Upper lobe of left lung (tissue), 6 donors: Measurements from ENCODE around the gene UGT1A6. TPM values are rescaled to one million over a fixed set of nuclear protein-coding genes. Genes with fewer than 3 reads are reported as not detected.
A peak's percentile ranks its signal among the peaks of the same experiment; 100 is the strongest.
"Not testable (repeated sequence)": the region's sequence is repeated elsewhere in the genome, so short reads cannot be mapped to it uniquely, and the experiment has no call there.

Experiments
- ATAC-seq, 2 donors: fragments of 200-7000 bp; cut with Tn5 transposase; one replicate each; pipeline ENCODE4 v1.9.1; 2022; ENCODE audit warnings: mild to moderate bottlenecking in 2 of 2, moderate library complexity in 2 of 2; ENCODE audit not compliant: low FRiP score in 2 of 2
- DNase-seq, 2 donors: peaks; one replicate each; pipeline ENCODE4 v3.0.0-alpha.2; 2019 to 2020
- H3K27ac ChIP-seq, 4 donors: fragments of 200-600 bp; sonication (generic); one replicate each; pipeline ENCODE4 v1.5.1; 2016 to 2019
- H3K27me3 ChIP-seq, 4 donors: fragments of 200-600 bp; sonication (generic); one replicate each; pipeline ENCODE4 v1.5.1; 2017 to 2019
- H3K36me3 ChIP-seq, 4 donors: fragments of 200-600 bp; sonication (generic); one replicate each; pipeline ENCODE4 v1.5.1; 2016 to 2019
- H3K4me1 ChIP-seq, 4 donors: fragments of 200-600 bp; sonication (generic); one replicate each; pipeline ENCODE4 v1.5.1; 2018 to 2019
- H3K4me3 ChIP-seq, 4 donors: fragments of 200-600 bp; sonication (generic); one replicate each; pipeline ENCODE4 v1.5.1; 2017 to 2019; ENCODE audit warnings: mild to moderate bottlenecking in 2 of 4, moderate library complexity in 1 of 4
- H3K9me3 ChIP-seq, 4 donors: fragments of 200-600 bp; sonication (generic); one replicate each; pipeline ENCODE4 v1.5.1; 2018 to 2019
- CTCF ChIP-seq, 6 experiments: fragments of 450-650 bp in 4 of 6; fragments of 200-600 bp in 2 of 6; sonication (generic) in 2 of 6; IDR thresholded peaks; one replicate each; pipeline ENCODE4 v1.5.1; 2016 to 2019; ENCODE audit warnings: antibody characterized with exemption in 6 of 6
- EP300 ChIP-seq, 4 donors: sonication (generic); formaldehyde crosslinking; IDR thresholded peaks; one replicate each; pipeline ENCODE4 v1.5.1; 2017; ENCODE audit warnings: antibody characterized with exemption in 4 of 4, control low read depth in 2 of 4
- POLR2A ChIP-seq, 4 donors: fragments of 450-650 bp; IDR thresholded peaks; one replicate each; pipeline ENCODE4 v1.5.1; 2016 to 2017; ENCODE audit warnings: antibody characterized with exemption in 4 of 4, mild to moderate bottlenecking in 2 of 4
- POLR2AphosphoS5 ChIP-seq, 2 donors: sonication (generic); formaldehyde crosslinking; IDR thresholded peaks; one replicate each; pipeline ENCODE4 v1.5.1; 2017; ENCODE audit warnings: antibody characterized with exemption in 2 of 2
- WGBS, 2 donors: methylation state at CpG; one replicate each; pipeline ENCODE4 v1.1.5; 2017 to 2018; 5-methylcytosine and 5-hydroxymethylcytosine counted together
- total RNA-seq, 6 donors: library from RNA; depleted of rRNA in 4 of 6; stranded (reverse); fragments of >200 nt in 4 of 6; gene quantifications; one replicate each; pipeline versions ENCODE4 v1.1.0 to v1.2.1, GENCODE V29; 2016 to 2021
- donor health status: DM: no; HTN: no; CAD: no; lungs with moderate emphysema.
- donor health status: DM: no; HTN: yes; CAD: no; lungs with severe emphysema.

Gene UGT1A6
- total RNA-seq, 6 donors from 2014 or later, result 0.15 to 5.0 (median 0.33) TPM; not detected in 1

GRCh38 chr2:233700028-233700635, 7.4 kb downstream of the UGT1A6 start:
- DNase-seq (no peak), ATAC-seq (no peak)
- 11 to 18% methylated on average over 1 of the region's 1 CpG for WGBS, 2 donors

DNA sequence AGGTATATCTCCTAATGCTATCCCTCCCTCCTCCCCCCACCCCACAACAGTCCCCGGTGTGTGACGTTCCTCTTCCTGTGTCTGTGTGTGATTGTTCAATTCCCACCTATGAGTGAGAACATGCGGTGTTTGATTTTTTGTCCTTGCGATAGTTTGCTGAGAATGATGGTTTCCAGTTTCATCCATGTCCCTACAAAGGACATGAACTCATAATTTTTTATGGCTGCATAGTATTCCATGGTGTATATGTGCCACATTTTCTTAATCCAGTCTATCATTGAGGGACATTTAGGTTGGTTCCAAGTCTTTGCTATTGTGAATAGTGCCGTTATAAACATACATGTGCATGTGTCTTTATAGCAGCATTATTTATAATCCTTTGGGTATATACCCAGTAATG, 8.2 kb downstream of the UGT1A6 start:
- not testable (repeated sequence) for H3K4me1 ChIP-seq, H3K4me3 ChIP-seq, ATAC-seq, H3K36me3 ChIP-seq, H3K27ac ChIP-seq, H3K27me3 ChIP-seq, H3K9me3 ChIP-seq, DNase-seq
- 91 to 93% methylated on average over 5 of the region's 5 CpGs for WGBS, 2 donors

More at GRCh38 chr2:233700028-233700635, 7.4 kb downstream of the UGT1A6 start:
- Histone ChIP-seq H3K9me3 (no peaks in the 10 kb centered on the region), H3K27me3 (no peaks in the 10 kb centered on the region), H3K4me3 (no peak overlapping the region), H3K27ac (no peak overlapping the region), H3K4me1 (no peaks in the 10 kb centered on the region), H3K36me3 (no peaks in the 10 kb centered on the region)
- TF ChIP-seq POLR2A (IDR thresholded peaks at IDR 0.05) (no peak), POLR2AphosphoS5 (IDR thresholded peaks at IDR 0.05) (no peak), CTCF (IDR thresholded peaks at IDR 0.05) (no peak), EP300 (IDR thresholded peaks at IDR 0.05) (no peak)

GRCh38 chr2:233702238-233702637, 9.5 kb downstream of the UGT1A6 start:
- 46 to 48% methylated on average over 3 of the region's 3 CpGs for WGBS, 2 donors
- no peak for ATAC-seq
- H3K4me3 ChIP-seq, result no peak overlapping the region

DNA sequence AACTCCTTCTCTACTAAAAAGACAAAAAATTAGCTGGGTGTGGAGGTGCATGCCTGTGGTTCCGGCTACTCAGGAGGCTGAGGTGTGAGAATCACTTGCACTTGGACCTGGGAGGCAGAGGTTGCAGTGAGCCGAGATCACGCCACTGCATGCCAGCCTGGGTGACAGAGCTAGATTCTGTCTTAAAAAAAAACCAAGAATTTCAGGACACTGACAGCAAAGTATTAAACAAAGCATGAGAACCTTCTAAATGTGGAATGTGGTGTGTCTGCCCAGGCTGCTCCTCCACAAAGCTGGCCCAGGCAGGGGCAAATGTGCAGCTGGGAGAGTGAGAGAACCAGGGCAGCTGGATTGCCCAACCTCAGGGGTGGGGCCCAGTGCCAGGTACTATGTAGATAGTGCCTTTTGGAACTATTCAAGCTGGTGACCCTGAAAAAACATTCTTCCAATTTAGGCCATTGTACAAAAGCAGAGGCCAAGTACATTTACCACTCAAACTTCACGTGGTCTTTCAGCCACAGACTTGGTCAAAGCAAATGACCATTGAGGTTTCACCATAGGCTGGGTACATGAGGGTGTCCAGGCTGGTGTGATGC, 13.3 kb downstream of the UGT1A6 start:
- Histone ChIP-seq H3K27ac (no peak overlapping the region), H3K9me3 (no peaks in the 10 kb centered on the region), H3K4me3 (no peak overlapping the region), H3K4me1 (no peaks in the 10 kb centered on the region), H3K36me3 (no peaks in the 10 kb centered on the region), H3K27me3 (no peaks in the 10 kb centered on the region)
- ATAC-seq, result peak in 1 of 2 donors; percentile 66
- peak in 1 of 2 donors; percentile 51 for DNase-seq
- WGBS, 2 donors, result 55 to 67% methylated on average over 4 of the region's 4 CpGs
- TF ChIP-seq POLR2AphosphoS5 (IDR thresholded peaks at IDR 0.05) (no peak), CTCF (IDR thresholded peaks at IDR 0.05) (no peak), EP300 (IDR thresholded peaks at IDR 0.05) (no peak), POLR2A (IDR thresholded peaks at IDR 0.05) (no peak)

More at GRCh38 chr2:233702238-233702637, 9.5 kb downstream of the UGT1A6 start:
- no peaks in the 10 kb centered on the region for H3K27me3 ChIP-seq
- no peak overlapping the region for H3K27ac ChIP-seq
- no peaks in the 10 kb centered on the region for H3K9me3 ChIP-seq
- no peak for DNase-seq
- H3K36me3 ChIP-seq, result no peaks in the 10 kb centered on the region
- H3K4me1 ChIP-seq, result no peaks in the 10 kb centered on the region
- no peak for TF ChIP-seq POLR2AphosphoS5 (IDR thresholded peaks at IDR 0.05)
- no peak for TF ChIP-seq CTCF (IDR thresholded peaks at IDR 0.05)
- TF ChIP-seq EP300 (IDR thresholded peaks at IDR 0.05), result no peak
- no peak for TF ChIP-seq POLR2A (IDR thresholded peaks at IDR 0.05)

DNA sequence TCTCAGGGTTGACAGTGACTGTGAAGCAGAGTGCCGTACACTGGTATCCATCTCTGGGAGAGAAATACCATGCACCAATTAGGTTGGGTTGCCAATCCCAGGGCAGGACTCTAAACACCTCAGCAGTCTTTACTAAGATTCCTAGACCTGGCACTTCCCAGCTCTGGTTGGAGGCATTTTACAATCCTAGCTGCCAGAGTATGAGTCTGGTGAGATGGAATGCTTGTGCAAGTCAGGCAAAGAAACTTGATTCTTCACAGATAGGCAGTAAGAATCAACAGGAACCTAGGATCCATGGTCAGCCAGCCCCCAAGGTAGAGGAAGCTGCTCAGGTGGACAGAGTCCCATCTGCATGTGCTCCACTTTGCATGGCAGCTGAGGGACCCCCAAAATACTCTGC, 14.0 kb downstream of the UGT1A6 start:
- Histone ChIP-seq H3K27ac (no peak overlapping the region), H3K9me3 (no peaks in the 10 kb centered on the region), H3K36me3 (no peaks in the 10 kb centered on the region), H3K4me3 (no peak overlapping the region), H3K27me3 (no peaks in the 10 kb centered on the region), H3K4me1 (no peaks in the 10 kb centered on the region)
- ATAC-seq (no peak), DNase-seq (no peak)
- WGBS, 2 donors, result 50 to 94% methylated on average over 1 of the region's 1 CpG
- TF ChIP-seq POLR2A (IDR thresholded peaks at IDR 0.05) (no peak), EP300 (IDR thresholded peaks at IDR 0.05) (no peak), POLR2AphosphoS5 (IDR thresholded peaks at IDR 0.05) (no peak), CTCF (IDR thresholded peaks at IDR 0.05) (no peak)
